Activated effector memory CD4-positive, alpha-beta T cell treated with anti-CD3 and anti-CD28 coated beads, Interleukin-2, amount 50 U/mL, for 16 hours (primary cell): ENCODE data around the gene ZNF439.
"Not testable (repeated sequence)": the region's sequence is repeated elsewhere in the genome, so short reads cannot be mapped to it uniquely, and the experiment has no call there.

Source experiments
- DNase-seq: peaks from one replicate; pipeline ENCODE4 v3.0.0-alpha.2; 2020

The ZNF439 gene

DNA sequence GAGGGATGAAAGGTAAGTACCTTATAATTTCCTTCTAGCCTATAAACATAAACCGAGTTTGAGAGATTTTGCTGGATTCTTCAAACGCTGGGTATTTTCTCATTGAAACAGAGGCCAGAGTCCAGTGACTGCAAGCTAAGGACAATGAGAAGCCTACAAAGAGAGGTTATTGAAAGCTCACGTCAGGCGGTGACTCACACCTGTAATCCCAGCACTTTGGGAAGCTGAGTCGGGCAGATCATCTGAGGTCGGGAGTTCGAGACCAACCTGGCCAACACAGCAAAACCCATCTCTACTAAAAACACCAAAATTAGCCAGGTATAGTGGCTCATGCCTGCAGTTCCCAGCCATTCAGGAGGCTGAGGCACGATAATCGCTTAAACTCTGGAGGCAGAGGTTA lies 24.1 kb downstream of the ZNF439 start:
- no peak for DNase-seq

DNA sequence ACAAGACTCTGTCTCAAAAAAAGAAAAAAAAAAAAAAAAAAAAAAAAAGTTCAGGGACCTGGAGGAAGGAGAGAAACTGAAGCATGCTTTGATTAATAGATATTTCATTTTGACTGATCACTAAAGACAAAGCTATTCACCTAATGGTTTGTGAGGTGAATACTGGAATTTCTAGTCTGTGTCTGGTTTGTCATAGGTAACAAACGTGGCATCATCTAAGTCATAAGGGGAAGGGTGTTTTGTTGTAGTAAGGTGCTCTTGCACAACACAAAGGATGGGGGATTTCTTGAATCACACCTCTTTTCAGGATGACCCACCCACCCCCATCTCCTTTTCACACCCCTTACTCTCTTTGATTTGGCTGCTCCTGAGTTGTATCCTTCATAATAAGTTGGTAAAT lies 25.2 kb downstream of the ZNF439 start:
- DNase-seq, result no peak

DNA sequence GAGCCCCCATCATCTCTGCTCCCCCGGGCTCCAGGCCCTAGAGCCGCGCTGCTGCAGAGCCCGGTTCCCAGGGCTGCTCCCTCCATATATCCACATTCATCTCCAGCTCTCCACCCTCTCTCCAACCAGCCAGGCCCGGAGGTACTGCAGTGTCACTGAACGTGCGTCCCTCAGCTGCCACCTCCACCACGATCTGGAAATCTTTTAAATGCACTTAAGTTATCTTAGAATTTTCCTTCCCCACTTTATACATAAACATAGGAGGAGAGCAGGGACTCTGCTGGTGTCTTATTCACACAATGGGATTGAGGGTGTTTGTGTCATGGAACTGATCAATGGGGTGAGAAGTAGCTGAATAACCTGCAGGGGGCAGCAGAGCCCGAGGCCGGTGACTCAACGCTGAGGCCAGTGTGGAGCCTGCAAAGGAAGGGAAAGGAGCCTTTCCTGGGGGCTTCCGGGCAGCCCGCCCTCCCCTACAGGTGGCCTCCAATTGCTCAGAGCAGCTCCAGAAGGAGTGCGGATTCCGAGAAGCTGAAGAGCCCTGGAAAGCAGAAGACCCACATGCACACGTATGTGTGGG lies 31.3 kb downstream of the ZNF439 start:
- DNase-seq, result peak; percentile 79

DNA sequence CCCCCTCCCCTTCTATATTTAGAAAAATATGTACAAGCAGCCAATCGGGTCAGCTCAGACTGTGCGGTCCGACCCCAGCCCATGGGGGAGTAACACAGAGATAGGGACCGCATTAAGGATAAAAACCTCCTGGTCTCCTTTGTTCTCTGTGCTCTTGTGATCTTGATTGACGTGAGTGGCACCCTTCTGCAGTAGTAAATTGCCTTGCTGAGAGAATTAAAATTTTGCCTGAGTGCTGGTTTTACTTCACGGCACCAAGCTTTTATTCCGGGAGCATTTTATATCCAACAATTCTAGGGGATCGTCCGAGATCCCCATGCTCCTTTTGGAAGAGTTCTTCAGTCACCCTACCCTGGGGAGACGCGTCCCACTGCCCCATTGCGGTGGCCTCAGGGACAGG lies 32.1 kb downstream of the ZNF439 start:
- DNase-seq, result no peak

DNA sequence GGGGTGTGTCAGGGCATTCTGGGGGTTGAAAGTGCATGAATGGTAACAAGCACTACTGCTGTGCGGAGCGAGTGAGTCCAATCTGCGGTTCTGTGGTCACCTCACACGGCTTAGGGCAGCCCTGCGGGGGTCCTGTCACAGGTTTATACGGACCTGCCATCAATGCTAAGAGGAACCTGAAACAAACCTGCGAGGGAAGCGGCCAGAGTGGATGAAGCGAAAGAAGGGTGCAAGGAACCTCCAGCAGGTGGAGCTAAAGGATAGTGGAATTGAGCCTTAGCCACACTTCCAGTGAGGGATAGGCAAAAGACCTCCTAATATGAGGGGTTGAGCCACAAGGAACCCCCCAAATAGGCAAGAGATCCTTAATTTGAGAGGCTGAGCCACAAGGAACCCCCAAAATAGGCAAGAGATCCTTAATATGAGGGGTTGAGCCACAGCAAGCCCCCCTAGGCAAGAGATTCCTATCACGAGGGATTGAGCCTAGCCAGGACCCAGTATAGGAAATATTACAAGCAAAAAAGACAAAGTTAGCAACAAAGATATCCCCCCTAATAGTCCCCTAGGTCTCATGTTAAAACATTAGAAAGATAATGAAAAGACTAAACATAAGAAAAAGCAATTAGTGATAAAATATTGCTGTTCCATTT lies 32.8 kb downstream of the ZNF439 start:
- DNase-seq, result peak; percentile 79

DNA sequence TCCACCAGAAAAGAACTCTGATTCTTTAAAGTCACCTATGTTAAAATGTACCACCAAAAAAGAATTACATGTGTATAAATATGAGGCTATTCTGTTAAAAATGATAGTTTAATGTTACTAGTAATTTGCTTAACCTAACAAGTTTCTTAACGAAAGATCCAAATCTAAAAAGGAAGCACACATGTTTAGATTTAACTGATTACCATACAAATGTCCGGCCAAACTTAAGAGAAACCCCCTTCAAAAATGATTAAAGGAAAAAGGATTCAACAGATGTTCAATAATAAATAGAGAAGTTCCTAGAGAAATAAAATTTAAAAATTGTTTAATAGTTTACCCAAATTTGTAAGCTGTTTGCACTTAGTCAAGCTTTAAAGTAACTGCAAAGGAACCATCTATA lies 34.1 kb downstream of the ZNF439 start:
- DNase-seq, result no peak

DNA sequence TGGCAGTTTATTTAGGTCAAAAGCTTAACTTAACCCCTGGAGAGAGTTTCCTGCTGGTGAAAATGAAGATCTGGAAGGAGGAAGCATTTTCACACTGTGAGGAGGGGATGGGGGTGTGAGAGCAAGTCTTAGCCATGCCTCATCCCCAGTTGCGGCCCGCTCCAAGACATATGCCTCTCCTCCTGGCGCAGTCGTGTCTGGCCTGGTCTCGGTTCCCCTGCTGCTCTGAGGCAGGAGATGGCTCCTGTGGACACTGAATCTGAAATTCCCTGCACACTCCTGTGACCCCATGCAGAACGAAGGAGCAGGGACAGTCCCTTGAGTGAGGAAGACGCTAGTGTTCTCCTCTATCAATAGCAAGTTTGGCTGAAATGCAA lies 38.7 kb downstream of the ZNF439 start:
- DNase-seq, result no peak

DNA sequence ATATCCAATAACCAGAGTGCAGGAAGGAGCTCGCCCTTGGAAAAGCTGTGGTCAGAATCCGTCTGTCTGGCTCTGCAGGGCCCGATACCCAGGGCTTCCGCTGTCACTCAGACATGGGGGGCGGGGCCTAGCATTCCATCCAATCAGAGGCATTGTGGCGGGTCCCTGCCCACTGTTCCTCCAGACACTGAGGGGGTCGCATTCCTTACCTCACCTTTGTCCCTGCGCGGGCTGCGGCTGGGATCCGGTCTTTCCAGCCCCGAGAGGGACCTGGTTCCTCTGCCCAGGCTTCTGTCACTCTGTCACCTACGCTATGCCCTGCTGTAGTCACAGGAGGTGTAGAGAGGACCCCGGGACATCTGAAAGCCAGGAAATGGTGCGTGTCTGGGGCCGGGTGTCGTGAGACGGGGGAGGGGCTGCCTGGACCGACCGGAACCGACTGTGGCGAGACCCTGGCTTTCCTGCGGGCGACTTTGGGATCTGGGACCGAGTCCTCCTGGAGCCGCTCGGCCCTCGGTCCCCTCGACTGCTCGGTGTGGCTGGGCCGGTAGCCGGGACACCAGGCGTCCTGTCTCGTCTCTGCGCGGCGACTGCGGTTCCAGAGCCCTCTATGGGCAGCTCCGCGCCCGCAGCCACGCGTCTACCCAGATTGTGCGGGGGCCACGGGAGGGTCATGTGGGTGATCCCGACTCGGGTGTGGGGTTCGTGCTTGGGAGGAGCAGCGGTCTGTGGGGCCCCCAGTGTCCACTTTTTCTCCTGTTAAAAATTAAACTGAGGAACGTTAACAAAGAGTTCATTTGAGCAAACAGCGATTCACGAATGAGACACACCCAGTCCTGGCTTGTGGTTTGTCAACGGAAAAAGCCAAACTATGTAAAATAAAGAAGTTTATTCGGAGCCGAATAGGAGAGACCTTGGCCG lies 39.3 kb downstream of the ZNF439 start, which contains the start of gene ZNF69:
Gene ZNF69 (plus strand): TSS at position 172 of the 921 bp plus-strand sequence. CDS start 142 bp downstream, at position 314.
- peak; percentile 82 for DNase-seq

DNA sequence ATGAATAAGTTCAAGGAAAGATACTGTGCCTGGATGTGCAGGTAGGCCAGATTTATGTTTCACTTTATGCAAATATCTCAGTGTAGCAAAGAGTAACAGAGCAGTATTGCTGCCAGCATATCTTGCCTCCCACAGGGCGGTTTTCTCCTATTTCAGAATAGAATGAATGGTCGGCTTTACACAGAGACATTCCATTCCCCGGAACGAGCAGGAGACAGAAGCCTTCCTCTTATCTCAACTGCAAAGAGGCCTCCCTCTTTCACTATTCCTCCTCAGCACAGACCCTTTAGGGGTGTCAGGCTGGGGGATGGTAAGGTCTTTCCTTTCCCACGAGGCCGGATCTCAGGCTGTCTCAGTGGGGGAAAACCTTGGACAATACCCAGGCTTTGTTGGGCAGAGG lies 41.4 kb downstream of the ZNF439 start:
- not testable (repeated sequence) for DNase-seq

DNA sequence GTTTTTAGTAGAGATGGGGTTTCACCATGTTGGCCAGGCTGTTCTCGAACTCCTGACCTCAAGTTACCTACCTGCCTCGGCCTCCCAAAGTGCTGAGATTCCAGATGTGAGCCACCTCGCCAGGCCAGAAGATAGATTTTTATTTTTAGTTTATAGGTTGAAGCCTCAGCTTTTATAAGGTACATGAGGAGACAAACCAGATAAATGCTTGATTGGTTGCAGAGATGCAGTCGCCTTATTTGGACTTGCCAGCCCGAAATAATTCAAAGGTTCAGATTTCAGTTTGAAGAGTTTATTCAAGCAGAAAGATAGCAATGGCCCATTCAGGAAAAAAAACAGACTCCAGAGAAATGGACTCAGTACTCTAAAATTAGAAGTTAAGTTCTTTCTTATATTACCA lies 42.1 kb downstream of the ZNF439 start:
- no peak for DNase-seq

DNA sequence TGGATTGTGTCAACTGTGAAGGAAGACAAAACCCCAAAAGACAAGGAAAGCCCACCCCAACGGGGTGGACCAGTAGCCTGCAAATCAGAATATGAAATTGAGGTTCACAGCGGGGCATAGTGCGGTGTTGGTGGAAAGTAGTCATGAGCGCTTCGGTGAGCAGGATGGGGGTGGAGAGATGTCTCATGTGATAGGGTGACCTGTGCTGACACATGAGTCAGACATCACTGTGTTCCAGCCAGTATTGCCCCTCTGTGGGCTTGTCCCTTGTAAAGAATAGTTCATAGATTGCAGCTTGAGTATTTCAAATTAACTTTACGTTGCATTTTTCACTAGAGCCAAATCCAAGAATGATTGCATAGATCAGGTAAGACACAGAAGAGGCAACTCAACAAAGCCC lies 46.3 kb downstream of the ZNF439 start:
- DNase-seq, result no peak

DNA sequence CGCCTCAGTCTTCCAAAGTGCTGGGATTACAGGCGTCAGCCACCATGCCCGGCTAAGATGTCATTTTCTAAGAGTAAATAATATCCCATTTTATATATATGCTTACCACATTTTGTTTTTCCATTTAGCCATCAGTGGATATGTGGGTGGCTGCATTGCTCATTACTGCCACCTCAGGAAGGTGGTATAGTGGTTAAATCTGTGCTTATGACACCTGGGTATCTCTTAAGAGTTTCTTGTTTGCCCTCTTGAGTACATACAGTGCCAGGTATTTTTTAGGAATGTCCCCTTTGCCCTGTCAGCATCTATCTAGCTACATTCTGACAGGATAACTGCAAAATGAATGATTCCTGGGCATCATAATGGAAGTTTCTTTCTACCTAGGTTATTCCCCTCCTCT lies 53.7 kb downstream of the ZNF439 start:
- no peak for DNase-seq

DNA sequence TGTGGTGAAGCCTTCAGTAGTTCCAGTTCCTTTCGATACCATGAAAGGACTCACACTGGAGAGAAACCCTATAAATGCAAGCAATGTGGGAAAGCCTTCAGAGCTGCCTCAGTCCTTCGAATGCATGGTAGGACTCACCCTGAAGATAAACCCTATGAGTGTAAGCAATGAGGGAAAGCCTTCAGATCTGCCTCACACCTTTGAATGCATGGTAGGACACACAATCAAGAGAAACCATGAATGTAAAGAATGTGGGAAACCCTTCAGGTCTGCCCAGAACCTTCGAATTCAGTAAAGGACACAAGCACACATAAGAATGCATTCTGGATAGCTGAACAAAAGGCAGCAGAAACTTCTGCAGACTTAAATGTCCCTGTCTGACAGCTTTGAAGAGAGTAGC lies 57.4 kb downstream of the ZNF439 start:
- no peak for DNase-seq

DNA sequence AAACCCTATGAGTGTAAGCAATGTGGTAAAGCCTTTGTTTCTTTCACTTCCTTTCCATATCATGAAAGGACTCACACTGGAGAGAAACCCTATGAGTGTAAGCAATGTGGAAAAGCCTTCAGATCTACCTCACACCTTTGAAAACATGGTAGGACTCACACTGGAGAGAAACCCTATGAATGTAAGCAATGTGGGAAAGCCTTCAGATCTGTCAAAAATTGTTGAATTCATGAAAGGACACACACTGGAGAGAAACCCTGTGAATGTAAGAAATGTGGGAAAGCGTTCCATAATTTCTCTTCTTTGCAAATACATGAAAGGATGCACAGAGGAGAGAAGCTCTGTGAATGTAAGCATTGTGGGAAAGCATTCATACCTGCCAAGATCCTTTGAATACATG lies 63.4 kb downstream of the ZNF439 start:
- DNase-seq, result not testable (repeated sequence)

DNA sequence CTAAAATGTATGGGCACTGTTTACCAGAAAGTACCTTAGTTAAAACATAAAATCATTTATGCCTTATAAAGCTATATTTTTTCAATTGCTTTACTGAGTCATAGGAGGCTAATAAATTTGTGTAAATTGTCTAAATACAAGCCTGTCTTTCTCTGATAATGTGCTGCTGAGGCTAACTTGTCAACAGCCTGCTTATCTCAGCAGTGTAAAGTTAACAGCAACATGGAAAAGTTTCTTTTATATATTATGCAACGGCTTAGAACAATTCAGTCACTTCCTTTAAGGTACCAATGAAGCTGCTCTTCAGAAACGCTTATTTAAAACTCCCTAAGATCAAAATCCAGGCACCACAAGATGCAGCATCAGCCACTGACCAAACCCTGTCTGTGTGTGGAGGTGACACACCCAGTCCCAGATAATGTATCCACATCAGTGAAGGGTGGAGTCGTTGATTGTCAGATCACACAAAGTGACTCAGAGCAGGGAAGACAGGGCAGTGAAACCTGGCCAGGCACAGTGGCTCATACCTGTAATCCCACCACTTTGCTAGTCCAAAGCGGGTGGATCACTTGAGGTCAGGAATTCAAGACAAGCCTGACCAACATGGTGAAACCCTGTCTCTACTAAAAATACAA lies 66.0 kb downstream of the ZNF439 start:
- DNase-seq, result not testable (repeated sequence)
